Ramos (cell line): ENCODE measurements around the gene NLGN3.

Experiments
- in situ Hi-C: fragments of 300-500 bp; cut with MboI; formaldehyde crosslinking; loops from one replicate; pipeline ENCODE4 v1.14.3; 2022; ENCODE audit warnings: low sequenced_read_pairs; ENCODE audit not compliant: unreplicated experiment

NLGN3 gene

DNA sequence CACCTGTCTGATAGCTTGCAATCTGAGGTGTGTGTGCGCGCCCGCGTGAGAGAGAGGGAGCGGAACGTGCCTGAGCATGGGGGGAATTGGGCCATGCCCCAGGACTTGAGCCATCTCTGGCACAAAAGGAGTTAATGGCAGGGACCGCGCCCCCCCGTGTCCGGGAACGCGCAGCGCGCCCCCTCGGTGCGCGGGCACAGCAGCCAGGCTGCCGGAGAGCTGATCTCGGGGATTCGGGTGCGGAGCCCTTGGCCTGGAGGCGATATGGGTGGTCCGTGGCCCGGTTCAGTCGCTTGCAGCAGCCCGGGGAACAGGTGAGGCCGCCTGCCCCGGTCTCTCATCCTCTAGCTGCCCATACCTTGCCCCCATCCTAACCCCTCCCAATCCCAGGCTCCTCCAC lies at the start of gene NLGN3:
TSS of gene NLGN3 (plus strand) at position 191 of the 400 bp plus-strand sequence. CDS start 2,909 bp downstream, outside the sequence.
- in situ Hi-C loops: no loop called here

DNA sequence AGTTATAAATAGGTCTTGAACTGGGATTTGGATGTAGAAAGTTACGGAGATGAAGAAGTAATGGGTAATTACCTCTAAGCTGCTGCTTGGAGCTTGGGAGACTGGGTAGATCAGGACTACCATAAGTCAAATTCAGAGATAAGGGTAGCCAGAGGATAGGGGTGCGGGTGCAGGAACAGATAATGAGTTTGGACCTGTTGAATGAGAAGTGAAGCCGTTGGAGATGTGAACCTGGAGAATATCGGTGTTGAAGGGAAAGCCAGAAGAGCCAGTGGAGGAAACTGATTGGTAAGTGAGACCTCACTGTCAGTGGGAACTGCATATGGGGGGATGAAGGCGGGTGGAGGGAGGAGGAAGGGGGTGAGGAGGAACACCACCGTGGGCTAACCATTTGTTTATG lies 49.6 kb upstream of the NLGN3 start:
- in situ Hi-C loops: no loop called here

DNA sequence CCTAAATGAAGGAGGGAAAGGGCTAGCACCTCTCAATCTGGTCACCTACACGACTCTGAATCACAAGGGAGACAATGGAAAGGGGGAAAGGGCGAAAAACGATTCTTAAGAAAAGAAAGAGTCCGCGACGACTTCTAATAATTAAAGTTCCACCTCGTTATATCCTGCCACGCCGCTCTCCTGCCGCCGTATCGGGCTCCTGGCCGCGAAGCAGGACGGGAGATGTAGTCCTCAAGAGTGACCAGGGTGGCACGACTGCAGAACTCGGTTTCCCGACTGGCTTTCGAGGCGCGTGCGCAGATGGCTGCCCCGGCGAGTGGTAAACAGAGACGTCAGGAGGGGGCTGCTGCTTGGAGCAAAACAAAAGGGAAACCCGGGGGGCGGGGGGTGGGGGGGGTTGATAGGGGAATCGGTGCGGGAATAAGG lies 49.1 kb upstream of the NLGN3 start, which contains the start of gene FOXO4:
TSS of gene FOXO4 (plus strand) at position 297 of the 426 bp plus-strand sequence. CDS start 678 bp downstream, outside the sequence.
- in situ Hi-C loops: no loop called here

DNA sequence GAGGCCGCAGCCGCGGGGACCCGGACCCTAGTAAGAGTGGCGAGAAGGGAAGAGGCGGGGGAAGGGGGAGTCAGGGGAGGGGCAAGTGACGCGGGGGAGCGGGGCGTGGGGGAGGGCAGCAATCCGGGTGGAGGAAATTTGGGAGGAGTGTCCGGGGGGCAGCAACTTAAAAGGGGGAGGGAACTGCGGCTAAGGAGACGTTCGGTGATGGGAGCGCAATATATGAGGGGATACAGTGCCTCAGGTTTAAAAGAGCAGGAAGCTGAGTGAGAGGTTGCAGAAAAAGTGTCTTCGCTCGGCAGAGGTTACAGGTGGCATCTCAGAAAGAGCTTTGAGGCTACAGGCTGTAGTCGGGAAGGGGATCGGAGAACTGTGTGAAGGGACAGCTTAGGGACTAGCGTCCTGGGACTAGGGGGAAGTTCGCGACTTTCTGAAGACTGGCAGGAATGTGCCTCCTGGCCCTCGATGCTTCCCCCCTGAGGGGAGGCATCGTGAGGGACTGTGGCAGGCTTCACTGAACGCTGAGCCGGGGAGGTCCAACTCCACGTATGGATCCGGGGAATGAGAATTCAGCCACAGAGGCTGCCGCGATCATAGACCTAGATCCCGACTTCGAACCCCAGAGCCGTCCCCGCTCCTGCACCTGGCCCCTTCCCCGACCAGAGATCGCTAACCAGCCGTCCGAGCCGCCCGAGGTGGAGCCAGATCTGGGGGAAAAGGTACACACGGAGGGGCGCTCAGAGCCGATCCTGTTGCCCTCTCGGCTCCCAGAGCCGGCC lies 48.5 kb upstream of the NLGN3 start:
- in situ Hi-C loops: no loop called here

DNA sequence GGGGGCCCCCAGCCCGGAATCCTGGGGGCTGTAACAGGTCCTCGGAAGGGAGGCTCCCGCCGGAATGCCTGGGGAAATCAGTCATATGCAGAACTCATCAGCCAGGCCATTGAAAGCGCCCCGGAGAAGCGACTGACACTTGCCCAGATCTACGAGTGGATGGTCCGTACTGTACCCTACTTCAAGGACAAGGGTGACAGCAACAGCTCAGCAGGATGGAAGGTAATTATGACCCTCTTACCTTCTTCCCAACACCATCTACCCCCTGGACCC lies 47.9 kb upstream of the NLGN3 start:
- in situ Hi-C loops: no loop called here

DNA sequence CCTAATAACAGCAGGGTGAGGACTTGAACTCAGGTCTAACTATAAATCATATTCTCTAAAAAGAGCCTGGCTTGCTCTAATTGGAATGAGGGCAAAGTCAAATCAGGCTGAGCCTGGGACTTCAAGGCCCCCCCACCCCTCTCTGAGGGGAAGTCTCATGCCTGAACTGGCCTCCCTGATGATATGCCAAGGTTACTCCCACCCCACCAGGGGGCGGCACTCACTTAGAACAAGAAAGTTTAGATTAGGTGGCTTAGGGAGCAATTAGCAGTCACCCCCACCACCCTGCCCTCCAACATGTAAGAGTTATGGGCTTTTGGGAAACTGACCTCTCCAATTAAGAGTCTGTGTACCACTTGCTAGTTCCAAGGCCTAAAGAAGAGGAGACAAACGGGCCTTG lies 46.3 kb upstream of the NLGN3 start:
- in situ Hi-C loops: no loop called here

DNA sequence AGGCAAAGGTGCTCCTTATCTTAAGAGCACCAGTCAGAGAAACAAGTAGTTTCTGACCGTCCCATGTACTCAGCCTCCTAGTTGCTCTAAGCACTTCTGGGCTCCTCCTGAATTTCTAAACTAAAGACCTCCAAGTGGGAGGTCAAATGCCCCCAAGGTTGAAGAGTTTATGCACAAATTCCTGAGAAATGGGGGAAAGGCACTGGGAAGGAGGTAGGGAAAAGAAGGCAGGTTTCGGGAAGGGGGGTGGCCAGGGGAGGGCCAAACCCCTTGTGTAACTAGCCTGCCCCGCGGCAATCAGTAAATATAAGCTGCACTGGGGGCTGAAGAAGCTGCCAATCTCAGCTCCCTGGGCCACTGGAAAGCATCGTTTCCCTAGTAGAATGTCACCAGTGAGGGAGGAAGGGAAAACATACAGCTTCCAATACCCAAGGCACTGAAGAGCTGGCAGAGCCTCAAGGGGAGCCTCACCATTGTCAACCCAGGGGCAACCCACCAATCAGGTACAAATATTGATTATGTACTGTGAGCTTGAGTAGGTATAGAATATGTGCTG lies 45.6 kb upstream of the NLGN3 start:
- in situ Hi-C loops: no loop called here

DNA sequence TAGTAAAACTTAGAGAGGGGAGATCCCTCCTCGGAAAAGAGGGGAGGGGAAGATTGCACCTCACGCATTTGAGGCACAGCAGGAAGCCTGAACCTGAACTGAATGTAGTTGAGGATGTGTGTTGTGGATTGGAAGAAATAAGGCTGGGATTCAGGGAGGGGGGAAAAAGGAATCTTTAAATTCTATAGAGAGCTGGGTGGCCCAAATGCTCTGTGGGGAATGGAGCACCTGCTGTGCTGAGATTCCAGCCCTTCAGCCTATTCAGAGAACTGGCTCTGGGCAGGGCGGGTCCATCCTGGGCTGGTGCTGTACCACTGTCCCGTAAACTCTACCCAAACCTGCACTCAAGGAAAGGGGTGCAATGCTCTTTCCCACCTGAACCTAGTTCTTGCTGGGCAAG lies 44.9 kb upstream of the NLGN3 start:
- in situ Hi-C loops: no loop called here

DNA sequence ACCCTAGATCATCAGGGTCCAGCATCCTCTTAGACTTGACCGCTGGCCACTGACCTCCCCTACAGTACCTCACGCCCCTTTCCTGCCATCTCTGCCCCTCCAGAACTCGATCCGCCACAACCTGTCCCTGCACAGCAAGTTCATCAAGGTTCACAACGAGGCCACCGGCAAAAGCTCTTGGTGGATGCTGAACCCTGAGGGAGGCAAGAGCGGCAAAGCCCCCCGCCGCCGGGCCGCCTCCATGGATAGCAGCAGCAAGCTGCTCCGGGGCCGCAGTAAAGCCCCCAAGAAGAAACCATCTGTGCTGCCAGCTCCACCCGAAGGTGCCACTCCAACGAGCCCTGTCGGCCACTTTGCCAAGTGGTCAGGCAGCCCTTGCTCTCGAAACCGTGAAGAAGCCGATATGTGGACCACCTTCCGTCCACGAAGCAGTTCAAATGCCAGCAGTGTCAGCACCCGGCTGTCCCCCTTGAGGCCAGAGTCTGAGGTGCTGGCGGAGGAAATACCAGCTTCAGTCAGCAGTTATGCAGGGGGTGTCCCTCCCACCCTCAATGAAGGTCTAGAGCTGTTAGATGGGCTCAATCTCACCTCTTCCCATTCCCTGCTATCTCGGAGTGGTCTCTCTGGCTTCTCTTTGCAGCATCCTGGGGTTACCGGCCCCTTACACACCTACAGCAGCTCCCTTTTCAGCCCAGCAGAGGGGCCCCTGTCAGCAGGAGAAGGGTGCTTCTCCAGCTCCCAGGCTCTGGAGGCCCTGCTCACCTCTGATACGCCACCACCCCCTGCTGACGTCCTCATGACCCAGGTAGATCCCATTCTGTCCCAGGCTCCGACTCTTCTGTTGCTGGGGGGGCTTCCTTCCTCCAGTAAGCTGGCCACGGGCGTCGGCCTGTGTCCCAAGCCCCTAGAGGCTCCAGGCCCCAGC lies 43.8 kb upstream of the NLGN3 start:
- in situ Hi-C loops: no loop called here

DNA sequence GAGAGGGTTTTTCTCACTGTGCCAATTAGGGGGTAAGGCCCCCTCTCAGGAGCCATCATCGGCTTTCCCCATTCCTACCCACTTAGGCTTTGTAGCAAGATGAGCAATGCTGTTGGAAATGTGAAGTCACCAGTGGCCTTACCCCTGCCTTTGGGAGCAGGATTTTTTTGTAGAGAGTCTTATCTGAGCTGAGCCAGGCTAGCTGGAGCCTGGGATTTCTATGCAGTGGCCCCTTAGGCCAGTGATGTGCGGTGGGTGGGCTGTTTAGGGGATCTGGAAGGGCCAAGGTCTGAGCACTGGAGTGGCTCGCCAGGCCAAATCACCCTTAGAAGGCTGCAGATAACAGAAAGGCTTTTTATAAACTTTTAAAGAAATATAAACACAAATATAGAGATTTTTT lies 42.3 kb upstream of the NLGN3 start:
- in situ Hi-C loops: no loop called here

DNA sequence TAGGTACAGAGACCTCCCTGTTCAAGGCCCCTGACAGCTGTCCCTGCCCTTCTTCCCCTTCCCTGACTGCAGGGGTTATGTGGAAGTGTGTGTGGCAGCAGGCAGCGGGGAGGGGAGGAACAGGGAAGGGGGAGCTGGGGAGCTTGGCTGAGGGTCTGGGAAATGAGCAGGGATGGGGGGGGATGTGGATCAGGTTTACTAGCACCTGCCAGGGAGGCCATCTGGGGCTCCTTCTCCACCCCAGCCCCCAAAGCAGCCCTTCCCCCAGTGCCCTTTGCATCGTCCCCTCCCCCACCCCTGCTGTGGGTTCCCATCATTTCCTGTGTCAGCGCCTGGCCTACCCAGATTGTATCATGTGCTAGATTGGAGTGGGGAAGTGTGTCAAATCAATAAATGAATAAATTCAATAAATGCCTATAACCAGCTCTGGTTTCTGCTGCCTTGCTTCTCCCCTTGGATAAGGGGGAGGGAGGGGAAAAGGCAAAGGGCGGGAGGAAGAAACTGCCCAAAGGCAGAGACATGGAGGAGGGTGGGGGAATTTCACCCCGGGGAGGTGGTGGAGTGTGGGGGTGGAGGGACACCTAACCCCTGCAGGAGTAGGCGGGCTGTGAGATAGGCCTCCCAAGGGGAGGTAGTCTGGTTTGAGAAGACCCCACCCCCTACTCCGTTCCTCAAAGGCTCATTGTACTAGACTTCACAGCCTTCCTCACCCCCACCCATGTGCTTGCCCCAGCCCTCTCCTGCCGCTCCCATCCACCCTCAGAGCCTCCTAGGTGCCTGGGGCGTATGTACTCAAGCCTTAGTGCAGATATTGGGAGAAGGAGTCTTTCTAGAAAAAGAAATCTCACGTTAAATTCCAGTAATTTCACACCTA lies 41.3 kb upstream of the NLGN3 start:
- in situ Hi-C loops: no loop called here

DNA sequence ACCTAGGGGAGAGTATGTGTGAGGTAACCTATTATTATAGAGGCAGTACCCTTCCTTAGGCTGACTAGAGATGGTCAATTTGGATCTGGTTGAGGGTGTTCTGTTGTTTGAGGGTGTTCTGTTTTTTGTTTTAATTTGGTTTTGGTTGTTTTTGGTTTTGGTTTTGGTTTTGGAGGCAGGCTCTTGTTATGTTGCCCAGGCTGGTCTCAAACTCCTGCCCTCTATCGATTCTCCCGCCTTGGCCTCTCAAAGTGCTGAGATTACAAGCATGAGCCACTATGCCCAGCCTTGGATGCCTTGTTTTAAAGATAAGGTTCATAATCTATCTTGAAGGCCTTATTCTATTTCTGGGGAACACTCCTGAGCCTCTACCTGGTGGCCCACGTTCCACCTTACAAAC lies 39.0 kb upstream of the NLGN3 start:
- in situ Hi-C loops: no loop called here

DNA sequence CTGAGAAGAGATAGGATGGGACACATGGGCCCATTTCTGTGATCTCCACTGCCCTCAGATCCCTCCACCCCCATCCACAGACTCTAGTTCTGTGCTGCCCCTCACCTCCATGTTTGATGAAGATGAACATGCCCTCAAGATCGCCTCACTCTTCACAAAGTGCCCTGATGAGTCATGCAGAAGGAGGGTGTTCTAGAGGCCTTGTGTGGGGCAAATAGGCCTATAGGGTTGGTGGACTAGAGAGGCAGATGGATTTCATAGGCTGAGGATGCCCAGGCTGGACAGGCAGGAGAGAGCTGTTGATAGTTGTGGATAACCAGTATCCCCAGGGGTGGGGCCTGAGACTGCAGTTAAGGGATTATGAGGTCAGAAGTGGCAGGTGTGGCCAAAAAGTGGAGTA lies 38.2 kb upstream of the NLGN3 start, which contains the start of gene CXorf65:
TSS of gene CXorf65 (minus strand) at position 314 of the 400 bp plus-strand sequence. CDS start at position 130, 184 bp downstream.
- in situ Hi-C loops: no loop called here

DNA sequence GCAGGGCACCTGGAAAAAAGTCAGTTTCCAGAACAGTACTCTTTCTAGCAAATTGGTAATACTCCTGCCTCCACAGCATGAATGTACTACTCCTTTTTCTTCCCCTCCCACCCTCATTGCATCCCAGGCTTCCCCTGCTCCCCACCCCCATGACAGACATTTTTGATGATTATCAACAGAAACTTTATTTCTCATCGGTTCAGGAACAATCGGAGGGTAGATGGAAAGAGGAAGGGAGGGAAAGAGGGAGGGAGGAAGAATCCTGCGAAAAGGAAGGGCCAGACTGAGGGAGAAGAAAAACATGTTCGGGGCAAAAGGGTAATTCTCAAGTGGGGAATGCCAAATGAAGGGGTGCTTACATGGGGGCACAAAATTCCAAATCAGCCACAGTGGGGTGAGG lies 37.4 kb upstream of the NLGN3 start:
- in situ Hi-C loops: no loop called here

DNA sequence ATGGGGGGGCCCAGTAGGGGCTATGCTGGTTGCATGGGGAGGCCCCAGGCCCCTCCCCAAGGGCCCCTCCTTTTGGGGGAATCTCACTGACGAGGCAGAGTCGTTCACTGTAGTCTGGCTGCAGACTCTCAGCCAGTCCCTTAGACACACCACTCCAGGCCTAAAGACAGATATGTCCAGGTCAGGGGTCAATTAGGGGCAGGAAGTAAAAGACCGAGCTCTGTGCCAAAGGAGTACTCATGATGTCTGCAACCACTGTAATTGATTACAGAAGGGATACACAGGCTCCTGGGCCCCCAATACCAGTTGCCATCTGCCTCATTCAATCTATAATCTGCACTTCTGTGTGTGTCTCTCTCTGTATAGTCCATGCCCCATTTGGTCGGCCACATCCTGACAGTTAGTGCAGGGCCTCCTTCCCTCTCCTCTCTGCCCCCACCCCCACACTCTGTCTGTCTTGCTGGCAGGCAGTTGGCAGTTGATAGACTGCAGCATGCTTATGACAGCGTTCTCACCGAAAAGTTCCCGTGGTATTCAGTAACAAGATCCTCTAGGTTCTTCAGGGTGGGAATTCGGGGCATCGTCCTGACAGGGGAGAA lies 36.8 kb upstream of the NLGN3 start:
- in situ Hi-C loops: no loop called here

DNA sequence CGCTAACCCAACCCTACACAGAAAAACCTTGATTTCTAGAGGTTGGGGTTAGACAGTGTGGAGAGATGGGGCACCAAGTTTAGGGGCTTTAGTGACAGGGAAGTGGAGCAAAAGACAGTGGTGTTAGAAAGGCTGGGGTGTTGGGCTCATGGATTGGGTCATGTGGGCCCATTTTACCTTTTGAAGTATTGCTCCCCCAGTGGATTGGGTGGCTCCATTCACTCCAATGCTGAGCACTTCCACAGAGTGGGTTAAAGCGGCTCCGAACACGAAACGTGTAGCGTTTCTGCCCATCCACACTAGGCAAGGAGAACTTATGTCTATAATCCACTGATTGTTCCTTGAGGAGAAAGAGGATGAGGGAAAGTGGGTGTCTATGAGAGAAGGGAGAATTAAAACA lies 35.6 kb upstream of the NLGN3 start:
- in situ Hi-C loops: no loop called here

DNA sequence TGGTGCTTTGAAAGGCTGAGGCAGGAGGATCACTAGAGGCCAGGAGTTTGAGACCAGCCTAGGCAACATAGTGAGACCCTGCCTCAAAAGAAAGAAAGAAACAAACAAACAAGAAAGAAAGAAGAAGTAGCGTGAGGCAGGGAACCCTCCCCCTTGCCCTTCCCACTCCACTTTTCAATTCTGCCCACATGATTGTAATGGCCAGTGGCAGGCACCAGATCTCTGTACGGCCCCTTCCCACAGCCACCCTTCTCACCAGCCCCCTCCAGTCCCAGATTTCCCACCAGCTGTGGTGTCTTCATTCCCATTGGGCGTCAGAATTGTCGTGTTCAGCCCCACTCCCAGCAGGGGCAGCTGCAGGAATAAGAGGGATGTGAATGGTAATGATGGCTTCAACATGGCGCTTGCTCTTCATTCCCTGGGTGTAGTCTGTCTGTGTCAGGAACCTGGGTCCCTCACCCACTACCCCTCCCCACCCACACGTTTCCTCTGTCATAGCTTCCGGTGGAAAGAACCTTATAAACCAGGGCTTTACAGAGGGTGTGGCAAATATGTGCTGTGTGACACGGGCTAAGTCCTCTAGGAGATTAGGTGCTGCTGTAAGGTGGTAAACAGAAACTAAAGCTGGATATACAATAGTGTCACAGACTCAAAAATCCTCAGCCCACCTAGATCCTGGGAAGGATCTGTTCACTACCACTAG lies 33.3 kb upstream of the NLGN3 start, which contains the start of gene IL2RG:
TSS of gene IL2RG (minus strand) at position 437 of the 703 bp plus-strand sequence. CDS start at position 399, 38 bp downstream.
- in situ Hi-C loops: no loop called here

DNA sequence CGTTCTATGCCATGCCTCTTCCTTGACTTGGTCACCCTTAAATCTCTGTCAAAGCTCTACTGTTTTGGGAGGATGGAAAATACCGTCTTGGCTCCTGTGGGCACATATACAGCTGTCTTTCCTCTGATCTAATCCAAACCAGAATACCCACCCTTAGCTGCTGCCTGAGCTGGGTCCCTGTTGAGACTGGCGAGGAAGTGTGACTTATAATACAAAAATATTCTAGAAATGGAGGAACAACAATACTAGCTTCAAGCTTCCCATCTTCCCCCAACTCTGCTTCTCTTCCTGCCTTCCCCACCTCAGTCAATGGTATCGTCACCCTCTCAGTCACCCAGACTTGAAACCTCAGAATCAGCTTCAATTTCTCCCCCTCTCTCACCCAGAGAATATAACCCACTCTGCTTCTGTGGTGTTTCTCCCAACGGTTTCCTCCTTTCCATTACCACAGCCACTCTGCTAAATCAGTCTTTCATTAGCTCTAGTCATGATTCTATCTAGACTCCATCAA lies 32.7 kb upstream of the NLGN3 start:
- in situ Hi-C loops: no loop called here

DNA sequence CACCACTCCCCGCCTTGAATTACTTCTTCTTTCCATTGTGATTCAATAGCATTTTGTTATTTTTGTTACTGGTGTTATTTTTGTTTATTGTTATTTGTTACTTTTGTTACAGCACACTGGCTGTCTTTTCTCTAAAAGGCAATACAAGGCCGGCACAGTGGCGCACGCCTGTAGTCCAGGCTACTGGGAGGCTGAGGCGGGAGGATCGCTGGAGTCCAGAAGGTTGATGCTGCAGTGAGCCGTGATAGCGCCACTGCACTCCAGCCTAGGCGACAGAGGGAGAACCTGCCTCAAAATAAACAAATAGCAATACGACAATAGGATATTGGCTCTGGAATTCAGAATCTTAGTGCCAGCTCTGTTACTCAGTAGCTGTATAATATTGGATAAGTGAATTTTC lies 27.3 kb upstream of the NLGN3 start:
- in situ Hi-C loops: no loop called here
